SK-N-SH (cell line): ENCODE data around the gene SOCS7. TPM values are rescaled to one million over a fixed set of nuclear protein-coding genes. Genes with fewer than 3 reads are reported as not detected.

ENCODE experiments used
- CTCF ChIA-PET: fragments of 300-600, 350-600 bp; formaldehyde crosslinking; extraction: SDS; loops from one replicate; lab custom pipeline; 2021; lab: Yijun Ruan, JAX
- POLR2A ChIA-PET: fragments of 350-600 bp; sonication (Branson Sonifier 250); formaldehyde crosslinking; extraction: SDS; loops from one replicate; lab custom pipeline; 2020; ENCODE audit warnings: antibody characterized with exemption, inconsistent platforms; lab: Yijun Ruan, JAX
- DNase-seq: peaks from one replicate; pipeline ENCODE4 v3.0.0; 2012
- H2AFZ ChIP-seq: fragments of 200-600 bp; sonication (generic); 2 replicates; pipeline ENCODE4 v1.8.1; 2016; ENCODE audit warnings: antibody characterized with exemption, mild to moderate bottlenecking, low read depth
- H3F3A ChIP-seq: fragments of 200-600 bp; sonication (generic); replicated peaks from 2 replicates; pipeline ENCODE3; 2016; ENCODE audit warnings: antibody characterized with exemption, mild to moderate bottlenecking; ENCODE audit not compliant: insufficient read depth
- H3K27ac ChIP-seq, 2 experiments: fragments of 200-500 bp in 1 of 2; fragments of 200-600 bp in 1 of 2; sonication (Bioruptor generic) in 1 of 2; sonication (generic), shearing (Covaris generic) in 1 of 2; 2 replicates each; pipeline versions ENCODE4 v1.5.1 to v1.6.1; 2014 to 2016; ENCODE audit warnings: low read depth in 2 of 2, inconsistent platforms in 1 of 2, low read length in 1 of 2, mild to moderate bottlenecking in 1 of 2, mixed read lengths in 1 of 2
- H3K27me3 ChIP-seq: fragments of 200-600 bp; sonication (generic), shearing (Covaris generic); 2 replicates; pipeline ENCODE4 v1.6.1; 2016; ENCODE audit warnings: mixed run types; ENCODE audit not compliant: insufficient read depth
- H3K36me3 ChIP-seq, 2 experiments: fragments of 200-500 bp in 1 of 2; fragments of 200-600 bp in 1 of 2; sonication (Bioruptor generic) in 1 of 2; sonication (generic) in 1 of 2; replicated peaks in 1 of 2; 2 replicates each; pipeline versions ENCODE3 to v1.5.1; 2014 to 2016; ENCODE audit warnings: low read length in 1 of 2, mild to moderate bottlenecking in 1 of 2; ENCODE audit not compliant: insufficient read depth in 2 of 2, control insufficient read depth in 1 of 2
- H3K4me1 ChIP-seq, 2 experiments: fragments of 200-500 bp in 1 of 2; fragments of 200-600 bp in 1 of 2; sonication (Bioruptor generic) in 1 of 2; sonication (generic), shearing (Covaris generic) in 1 of 2; 2 replicates each; pipeline versions ENCODE4 v1.5.1 to v1.6.1; 2014 to 2016; ENCODE audit warnings: low read depth in 1 of 2, low read length in 1 of 2, mixed run types in 1 of 2; ENCODE audit not compliant: insufficient read depth in 2 of 2, control insufficient read depth in 1 of 2
- H3K4me2 ChIP-seq: fragments of 200-600 bp; sonication (generic), shearing (Covaris generic); 2 replicates; pipeline ENCODE4 v1.6.1; 2017; ENCODE audit warnings: mixed run types
- H3K4me3 ChIP-seq, 2 experiments: fragments of 200-500 bp in 1 of 2; fragments of 200-600 bp in 1 of 2; sonication (Bioruptor generic) in 1 of 2; sonication (generic), shearing (Covaris generic) in 1 of 2; 2 replicates each; pipeline versions ENCODE4 v1.5.1 to v1.8.1; 2014 to 2016; ENCODE audit warnings: low read depth in 2 of 2, inconsistent platforms in 1 of 2, low read length in 1 of 2, mild to moderate bottlenecking in 1 of 2, mixed read lengths in 1 of 2, moderate library complexity in 1 of 2
- H3K79me2 ChIP-seq: fragments of 200-600 bp; sonication (generic); 2 replicates; pipeline ENCODE4 v1.8.1; 2017; ENCODE audit warnings: mild to moderate bottlenecking; ENCODE audit not compliant: insufficient read depth
- H3K9ac ChIP-seq: fragments of 200-600 bp; sonication (generic); 2 replicates; pipeline ENCODE4 v1.6.1; 2017; ENCODE audit warnings: mixed run types
- H3K9me2 ChIP-seq: fragments of 200-600 bp; sonication (generic); 2 replicates; pipeline ENCODE4 v1.6.1; 2017; ENCODE audit warnings: mixed run types
- H3K9me3 ChIP-seq: fragments of 200-600 bp; sonication (generic); 2 replicates; pipeline ENCODE4 v1.6.1; 2017; ENCODE audit warnings: mixed run types, mild to moderate bottlenecking, moderate library complexity
- H4K20me1 ChIP-seq: fragments of 200-600 bp; sonication (generic); 2 replicates; pipeline ENCODE4 v1.6.1; 2017; ENCODE audit warnings: mild to moderate bottlenecking, mixed run types; ENCODE audit not compliant: insufficient read depth
- FOXM1 ChIP-seq: IDR thresholded peaks from 2 replicates; pipeline ENCODE4 v1.4.0; 2012; ENCODE audit warnings: low read depth, mild to moderate bottlenecking
- IRF3 ChIP-seq: fragments of 150-350 bp; IDR thresholded peaks from 2 replicates; pipeline ENCODE4 v1.6.1; 2016; ENCODE audit warnings: mild to moderate bottlenecking, low read depth, low read length
- NFIC ChIP-seq: IDR thresholded peaks from 2 replicates; pipeline ENCODE4 v1.4.0; 2012; ENCODE audit warnings: borderline replicate concordance
- PBX3 ChIP-seq: IDR thresholded peaks from 2 replicates; pipeline ENCODE4; 2012
- RAD21 ChIP-seq: IDR thresholded peaks from 2 replicates; pipeline ENCODE4 v1.6.1; 2012; ENCODE audit warnings: mild to moderate bottlenecking, low read length
- WGBS: methylation state at CpG from one replicate; pipeline ENCODE4 v1.1.6; 2017; ENCODE audit warnings: low lambda C conversion rate; 5-methylcytosine and 5-hydroxymethylcytosine counted together
- polyA plus RNA-seq, 3 experiments: library from polyadenylated mRNA; depleted of rRNA; stranded (reverse); fragments of >200 nt; gene quantifications; 2 replicates each; pipeline ENCODE4 v1.2.3, GENCODE V29; 2012
- TF ChIP-seq, protein P1 (sequence below): IDR thresholded peaks from 2 replicates; pipeline ENCODE4 v1.4.0; 2012; ENCODE audit warnings: low read depth, borderline replicate concordance
- TF ChIP-seq, protein P2 (sequence below): fragments of 200-600 bp; sonication (generic); IDR thresholded peaks from 2 replicates; pipeline ENCODE4 v1.6.1; 2017; ENCODE audit warnings: antibody characterized with exemption, mild to moderate bottlenecking, moderate library complexity

The SOCS7 gene
- polyA plus RNA-seq, 1 of the 3 experiments (the other 2 are of a cell fraction) = 7.4 TPM

GRCh38 chr17:38332735-38333134 is 18.9 kb upstream of the SOCS7 start:
- H3K27ac ChIP-seq = no peak overlapping the region
- H3K9me3 ChIP-seq = no peaks in the 10 kb centered on the region
- H4K20me1 ChIP-seq = no peaks in the 10 kb centered on the region
- H3K36me3 ChIP-seq = no peaks in the 10 kb centered on the region
- no peaks in the 10 kb centered on the region; a peak in 1 of 4 replicates for H3K4me1 ChIP-seq
- H3K4me2 ChIP-seq = no peak overlapping the region
- DNase-seq = no peak
- H2AFZ ChIP-seq = no peak overlapping the region
- H3K4me3 ChIP-seq = no peak overlapping the region
- no peaks in the 10 kb centered on the region for H3K79me2 ChIP-seq
- no peak for TF ChIP-seq IRF3
- TF ChIP-seq, protein P1, sequence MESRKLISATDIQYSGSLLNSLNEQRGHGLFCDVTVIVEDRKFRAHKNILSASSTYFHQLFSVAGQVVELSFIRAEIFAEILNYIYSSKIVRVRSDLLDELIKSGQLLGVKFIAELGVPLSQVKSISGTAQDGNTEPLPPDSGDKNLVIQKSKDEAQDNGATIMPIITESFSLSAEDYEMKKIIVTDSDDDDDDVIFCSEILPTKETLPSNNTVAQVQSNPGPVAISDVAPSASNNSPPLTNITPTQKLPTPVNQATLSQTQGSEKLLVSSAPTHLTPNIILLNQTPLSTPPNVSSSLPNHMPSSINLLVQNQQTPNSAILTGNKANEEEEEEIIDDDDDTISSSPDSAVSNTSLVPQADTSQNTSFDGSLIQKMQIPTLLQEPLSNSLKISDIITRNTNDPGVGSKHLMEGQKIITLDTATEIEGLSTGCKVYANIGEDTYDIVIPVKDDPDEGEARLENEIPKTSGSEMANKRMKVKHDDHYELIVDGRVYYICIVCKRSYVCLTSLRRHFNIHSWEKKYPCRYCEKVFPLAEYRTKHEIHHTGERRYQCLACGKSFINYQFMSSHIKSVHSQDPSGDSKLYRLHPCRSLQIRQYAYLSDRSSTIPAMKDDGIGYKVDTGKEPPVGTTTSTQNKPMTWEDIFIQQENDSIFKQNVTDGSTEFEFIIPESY = no peak
- no peak for TF ChIP-seq FOXM1
- TF ChIP-seq NFIC = no peak
- TF ChIP-seq RAD21 = no peak
- H3K27me3 ChIP-seq = no peaks in the 10 kb centered on the region
- no peak overlapping the region for H3K9ac ChIP-seq
- no peaks in the 10 kb centered on the region for H3F3A ChIP-seq
- ChIA-PET CTCF (interaction anchor here (0.9 to 23.5 kb wide), 6 partner anchors 8 to 335 kb away, joined by 3 to 303 read pairs (median 6); partner anchors contain the start of genes GPR179 and SOCS7), POLR2A (interaction anchor here (0.6 kb wide), 1 partner anchor 9 kb away, joined by 6 read pairs; no protein-coding TSS in a partner anchor)
- no peaks in the 10 kb centered on the region for H3K9me2 ChIP-seq
- WGBS = 71% methylated on average over 5 of the region's 7 CpGs

DNA sequence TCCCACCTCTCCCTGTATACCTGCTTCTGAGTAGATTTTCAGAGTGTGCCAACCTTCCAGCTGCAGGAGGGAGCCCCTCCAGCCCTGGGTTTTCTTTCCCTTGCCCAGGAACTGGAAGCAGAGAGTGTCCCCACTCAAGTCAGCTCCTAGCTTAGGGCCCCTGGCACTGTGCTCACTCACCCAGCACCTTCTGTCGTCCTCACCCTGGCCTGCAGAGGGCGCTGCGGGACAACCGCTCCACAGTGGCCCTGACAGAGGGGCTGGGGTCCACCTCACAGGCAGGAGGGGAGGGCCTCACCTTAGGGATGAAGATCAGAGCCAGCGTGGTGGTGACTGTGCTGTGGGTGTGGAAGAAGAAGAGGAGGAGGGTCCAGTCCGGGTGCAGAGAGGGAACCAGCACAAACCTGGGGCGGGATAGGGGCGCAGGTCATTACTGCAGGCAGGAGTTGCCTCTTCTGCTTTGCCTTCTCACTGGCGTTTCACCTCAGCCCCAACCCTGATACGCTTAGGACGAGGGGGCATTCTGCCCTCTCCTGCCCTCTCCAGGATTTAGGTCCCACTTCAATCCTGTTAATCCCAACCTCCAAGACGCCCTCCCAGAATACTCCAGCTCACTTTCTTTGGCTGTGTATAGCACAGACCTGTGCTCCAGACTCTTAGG is 17.9 kb upstream of the SOCS7 start:
- DNase-seq = peak; percentile 78
- H3K36me3 ChIP-seq = no peaks in the 10 kb centered on the region
- no peak overlapping the region for H3K9ac ChIP-seq
- no peaks in the 10 kb centered on the region for H3K27me3 ChIP-seq
- no peak for TF ChIP-seq PBX3
- TF ChIP-seq, protein P2, sequence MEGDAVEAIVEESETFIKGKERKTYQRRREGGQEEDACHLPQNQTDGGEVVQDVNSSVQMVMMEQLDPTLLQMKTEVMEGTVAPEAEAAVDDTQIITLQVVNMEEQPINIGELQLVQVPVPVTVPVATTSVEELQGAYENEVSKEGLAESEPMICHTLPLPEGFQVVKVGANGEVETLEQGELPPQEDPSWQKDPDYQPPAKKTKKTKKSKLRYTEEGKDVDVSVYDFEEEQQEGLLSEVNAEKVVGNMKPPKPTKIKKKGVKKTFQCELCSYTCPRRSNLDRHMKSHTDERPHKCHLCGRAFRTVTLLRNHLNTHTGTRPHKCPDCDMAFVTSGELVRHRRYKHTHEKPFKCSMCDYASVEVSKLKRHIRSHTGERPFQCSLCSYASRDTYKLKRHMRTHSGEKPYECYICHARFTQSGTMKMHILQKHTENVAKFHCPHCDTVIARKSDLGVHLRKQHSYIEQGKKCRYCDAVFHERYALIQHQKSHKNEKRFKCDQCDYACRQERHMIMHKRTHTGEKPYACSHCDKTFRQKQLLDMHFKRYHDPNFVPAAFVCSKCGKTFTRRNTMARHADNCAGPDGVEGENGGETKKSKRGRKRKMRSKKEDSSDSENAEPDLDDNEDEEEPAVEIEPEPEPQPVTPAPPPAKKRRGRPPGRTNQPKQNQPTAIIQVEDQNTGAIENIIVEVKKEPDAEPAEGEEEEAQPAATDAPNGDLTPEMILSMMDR = peak; percentile 66
- peak; percentile 43 for TF ChIP-seq RAD21
- TF ChIP-seq, all 33 proteins: peak for 2
- no peaks in the 10 kb centered on the region for H3F3A ChIP-seq
- no peaks in the 10 kb centered on the region for H3K9me2 ChIP-seq
- H3K9me3 ChIP-seq = no peaks in the 10 kb centered on the region
- ChIA-PET CTCF (interaction anchor here (0.7 to 23.5 kb wide), 9 partner anchors 9 to 175 kb away, joined by 3 to 303 read pairs (median 3); partner anchors contain the start of genes GPR179 and SOCS7), POLR2A (no interaction called here)
- H3K4me2 ChIP-seq = no peak overlapping the region
- no peaks in the 10 kb centered on the region; a peak in 1 of 4 replicates for H3K4me1 ChIP-seq
- H3K79me2 ChIP-seq = no peaks in the 10 kb centered on the region
- no peak overlapping the region; a peak in 1 of 4 replicates for H3K4me3 ChIP-seq
- no peaks in the 10 kb centered on the region for H4K20me1 ChIP-seq
- H3K27ac ChIP-seq = no peak overlapping the region
- no peak overlapping the region for H2AFZ ChIP-seq
- WGBS = 70% methylated on average over 8 of the region's 12 CpGs
